GM18526 (cell line): ENCODE data around the gene GPR183.

Experiments used
- POLR2A ChIP-seq: IDR thresholded peaks from 3 replicates; pipeline ENCODE4 v1.6.1; 2011; ENCODE audit not compliant: insufficient read length; ENCODE audit errors: extremely low read depth

GPR183 gene

GRCh38 chr13:99344610-99345208, 37.5 kb upstream of the GPR183 start:
- TF ChIP-seq POLR2A: no peak

- no peak for TF ChIP-seq POLR2A
Measured at GRCh38 chr13:99342723-99343315, 35.6 kb upstream of the GPR183 start.

GRCh38 chr13:99341969-99342722, 34.9 kb upstream of the GPR183 start:
- TF ChIP-seq POLR2A: no peak

- no peak for TF ChIP-seq POLR2A
Measured at GRCh38 chr13:99340638-99341037, 33.4 kb upstream of the GPR183 start.

- TF ChIP-seq POLR2A: no peak
Measured at GRCh38 chr13:99339736-99340397, 32.7 kb upstream of the GPR183 start.

- no peak for TF ChIP-seq POLR2A
Measured at GRCh38 chr13:99339230-99339721, 32.1 kb upstream of the GPR183 start.

GRCh38 chr13:99335603-99336002, 28.4 kb upstream of the GPR183 start:
- TF ChIP-seq POLR2A: no peak

- TF ChIP-seq POLR2A: no peak
Measured at GRCh38 chr13:99335087-99335486, 27.9 kb upstream of the GPR183 start.

- no peak for TF ChIP-seq POLR2A
Measured at GRCh38 chr13:99334221-99334620, 27.0 kb upstream of the GPR183 start.

GRCh38 chr13:99332456-99332855, 25.3 kb upstream of the GPR183 start:
- TF ChIP-seq POLR2A: no peak

GRCh38 chr13:99331881-99332293, 24.7 kb upstream of the GPR183 start:
- no peak for TF ChIP-seq POLR2A

GRCh38 chr13:99330942-99331341, 23.7 kb upstream of the GPR183 start:
- TF ChIP-seq POLR2A: no peak

- no peak for TF ChIP-seq POLR2A
Measured at GRCh38 chr13:99329477-99329876, 22.3 kb upstream of the GPR183 start.

GRCh38 chr13:99327761-99328160, 20.6 kb upstream of the GPR183 start:
- TF ChIP-seq POLR2A: no peak

- no peak for TF ChIP-seq POLR2A
Measured at GRCh38 chr13:99327126-99327525, 19.9 kb upstream of the GPR183 start.

- TF ChIP-seq POLR2A: no peak
Measured at GRCh38 chr13:99326012-99326411, 18.8 kb upstream of the GPR183 start.
